Body of pancreas (tissue), 4 donors: ENCODE measurements around the gene THRSP. TPM values are rescaled to one million over a fixed set of nuclear protein-coding genes. Genes with fewer than 3 reads are reported as not detected.

ENCODE experiments used
- ATAC-seq: fragments of 150-250 bp; one replicate; pipeline ENCODE4 v1.9.1; 2016
- DNase-seq, 4 donors: peaks; one replicate each; pipeline ENCODE4 v3.0.0-alpha.2; 2019
- H3K27ac ChIP-seq, 4 donors: fragments of 200-600 bp; sonication (generic); 1 replicate in 3 of 4; 2 replicates in 1 of 4; pipeline versions ENCODE4 v1.5.1 to v1.6.1; 2016 to 2019; ENCODE audit warnings: mild to moderate bottlenecking in 1 of 4, mixed read lengths in 1 of 4, moderate library complexity in 1 of 4
- H3K27me3 ChIP-seq, 2 donors: fragments of 200-600 bp; sonication (generic); one replicate each; pipeline ENCODE4 v1.6.0; 2016; ENCODE audit warnings: mild to moderate bottlenecking in 1 of 2
- H3K36me3 ChIP-seq, 2 donors: fragments of 200-600 bp; sonication (generic); replicated peaks in 1 of 2; 2 replicates each; pipeline ENCODE4 v1.5.1; 2016; ENCODE audit warnings: low read depth in 2 of 2; ENCODE audit not compliant: insufficient read depth in 1 of 2
- H3K4me1 ChIP-seq: fragments of 200-600 bp; sonication (generic); one replicate; pipeline ENCODE4 v1.6.0; 2016
- H3K4me3 ChIP-seq, 2 donors: fragments of 200-600 bp; sonication (generic); 1 replicate in 1 of 2; 2 replicates in 1 of 2; pipeline ENCODE4 v1.5.1; 2016 to 2019
- H3K9me3 ChIP-seq, 3 donors: fragments of 200-600 bp; sonication (generic); 1 replicate in 2 of 3; 2 replicates in 1 of 3; pipeline ENCODE4 v1.5.1; 2016
- CTCF ChIP-seq, 7 experiments: fragments of 450-650 bp in 4 of 7; fragments of 200-600 bp in 3 of 7; sonication (generic) in 3 of 7; IDR thresholded peaks; one replicate each; pipeline ENCODE4 v1.5.1; 2016 to 2019; ENCODE audit warnings: antibody characterized with exemption in 7 of 7
- POLR2A ChIP-seq, 3 donors: fragments of 450-650 bp; IDR thresholded peaks; one replicate each; pipeline ENCODE4 v1.6.1; 2016; ENCODE audit warnings: antibody characterized with exemption in 3 of 3, mild to moderate bottlenecking in 2 of 3
- WGBS, 2 donors: methylation state at CpG; one replicate each; pipeline ENCODE4 v1.1.5; 2017; 5-methylcytosine and 5-hydroxymethylcytosine counted together
- intact Hi-C: fragments of 100-400 bp; cut with DNase I; formaldehyde crosslinking; loops from one replicate; pipeline ENCODE4 v1.15.1; 2023
- total RNA-seq, 2 donors: library from RNA; depleted of rRNA; stranded (reverse); fragments of >200 nt; gene quantifications; one replicate each; pipeline ENCODE4 v1.1.0, GENCODE V29; 2016

THRSP gene
- total RNA-seq, 2 donors from 2014 or later = 6.6 TPM; not detected in 1

GRCh38 chr11:78110351-78110750 is 46.7 kb downstream of the THRSP start:
- TF ChIP-seq POLR2A (IDR thresholded peaks at IDR 0.05) = no peak
- no peak for TF ChIP-seq CTCF (IDR thresholded peaks at IDR 0.05)
- peaks cover 0 to 3% of the 10 kb centered on the region in 2 donors for H3K36me3 ChIP-seq

DNA sequence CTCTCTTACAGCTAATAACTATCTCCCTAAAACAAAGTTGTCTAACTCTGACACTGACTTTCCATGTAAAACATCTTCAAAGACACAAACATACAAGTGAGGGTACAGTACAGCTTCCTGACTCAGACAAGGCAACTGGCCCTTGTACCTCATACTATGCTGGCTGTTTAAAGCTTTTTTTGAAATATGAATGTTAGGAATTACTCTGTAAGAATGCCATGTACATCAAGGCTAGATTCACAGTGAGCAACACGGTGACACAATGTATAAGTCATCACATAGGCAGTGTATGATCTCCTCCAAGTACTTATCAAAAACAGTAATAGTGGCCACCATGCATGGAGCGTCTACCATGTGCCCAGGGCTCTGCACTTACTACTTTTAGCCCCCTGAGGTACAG is 47.2 kb downstream of the THRSP start:
- Histone ChIP-seq H3K36me3 (peaks cover 0 to 3% of the 10 kb centered on the region in 2 donors), H3K4me3 (no peak overlapping the region), H3K27ac (no peak overlapping the region), H3K4me1 (peaks cover 8% of the 10 kb centered on the region), H3K27me3 (no peaks in the 10 kb centered on the region), H3K9me3 (no peaks in the 10 kb centered on the region)
- no peak for ATAC-seq
- intact Hi-C loops = no loop called here
- TF ChIP-seq POLR2A (IDR thresholded peaks at IDR 0.05) (no peak), CTCF (IDR thresholded peaks at IDR 0.05) (no peak)
- 93 to 97% methylated on average over 2 of the region's 2 CpGs for WGBS, 2 donors
- no peak for DNase-seq

More at GRCh38 chr11:78110351-78110750, 46.7 kb downstream of the THRSP start:
- intact Hi-C loops = no loop called here
- peaks cover 8% of the 10 kb centered on the region for H3K4me1 ChIP-seq
- DNase-seq = no peak
- H3K9me3 ChIP-seq = no peaks in the 10 kb centered on the region
- H3K27me3 ChIP-seq = no peaks in the 10 kb centered on the region
- no peak overlapping the region for H3K27ac ChIP-seq
- no peak for ATAC-seq
- H3K4me3 ChIP-seq = no peak overlapping the region
- 90 to 91% methylated on average over 5 of the region's 5 CpGs for WGBS, 2 donors

DNA sequence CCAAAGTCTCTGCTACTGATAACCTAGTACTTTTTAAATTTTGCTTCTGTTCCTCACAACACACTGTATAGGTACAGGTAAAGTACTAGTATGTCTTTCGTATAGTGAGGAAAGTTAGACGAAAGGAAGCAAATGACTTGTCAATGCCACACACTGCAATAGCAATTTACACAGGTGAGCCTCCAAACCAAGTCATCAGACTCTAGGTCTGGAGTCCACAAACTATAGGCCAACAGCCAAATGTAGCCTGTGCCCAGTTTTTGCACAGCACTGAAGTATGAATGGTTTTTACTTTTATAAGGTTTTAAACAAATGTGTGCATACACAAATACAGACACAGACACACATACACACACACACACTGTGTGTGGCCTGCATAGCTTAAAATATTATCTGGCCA is 47.6 kb downstream of the THRSP start:
- no peaks in the 10 kb centered on the region for H3K27me3 ChIP-seq
- peaks cover 8% of the 10 kb centered on the region for H3K4me1 ChIP-seq
- no peak overlapping the region for H3K4me3 ChIP-seq
- ATAC-seq (no peak), DNase-seq (no peak)
- TF ChIP-seq CTCF (IDR thresholded peaks at IDR 0.05) (no peak), POLR2A (IDR thresholded peaks at IDR 0.05) (no peak)
- peaks cover 0 to 3% of the 10 kb centered on the region in 2 donors for H3K36me3 ChIP-seq
- whole genome bisulfite sequencing, 2 donors = 60 to 80% methylated on average over 2 of the region's 2 CpGs
- no peaks in the 10 kb centered on the region for H3K9me3 ChIP-seq
- intact Hi-C loops = no loop called here
- H3K27ac ChIP-seq = no peak overlapping the region

DNA sequence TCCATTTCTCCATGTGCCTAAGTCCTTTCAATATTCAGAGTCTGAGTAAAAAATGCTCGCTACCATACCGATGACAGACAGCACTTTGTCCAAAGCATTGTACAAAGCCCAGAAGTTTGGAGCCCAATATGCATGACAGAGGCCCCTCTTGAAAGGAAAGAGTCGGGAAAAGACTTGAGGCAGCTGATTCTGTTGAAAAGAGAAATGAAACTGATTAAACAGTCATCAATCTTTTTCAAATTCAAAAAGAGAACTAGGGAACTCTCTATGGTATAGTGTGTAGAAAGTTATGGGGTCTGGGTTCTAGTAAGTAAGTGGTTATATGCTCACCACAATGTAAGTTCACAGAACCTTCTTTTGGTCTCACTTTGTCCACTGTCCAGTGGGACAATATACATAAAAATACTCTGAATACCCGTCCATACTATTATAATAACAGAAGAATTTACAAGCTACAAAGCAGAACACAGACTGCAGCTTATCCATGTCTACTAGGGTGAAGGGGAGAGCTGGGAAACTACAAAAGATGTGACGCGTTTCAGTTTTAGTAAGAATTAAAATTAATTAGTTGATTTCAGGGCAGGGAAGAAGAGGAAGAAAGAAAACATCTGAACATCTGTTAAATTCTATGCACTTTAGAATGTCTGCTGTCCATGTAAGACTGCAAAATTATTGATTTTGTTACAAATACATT is 49.1 kb downstream of the THRSP start:
- H3K4me3 ChIP-seq = no peak overlapping the region
- peaks cover 8% of the 10 kb centered on the region for H3K4me1 ChIP-seq
- H3K27ac ChIP-seq = no peak overlapping the region
- no peak for ATAC-seq
- H3K27me3 ChIP-seq = no peaks in the 10 kb centered on the region
- H3K36me3 ChIP-seq = peaks cover 0 to 3% of the 10 kb centered on the region in 2 donors
- intact Hi-C loops = no loop called here
- DNase-seq = no peak
- H3K9me3 ChIP-seq = no peaks in the 10 kb centered on the region
- TF ChIP-seq CTCF (IDR thresholded peaks at IDR 0.05) (no peak), POLR2A (IDR thresholded peaks at IDR 0.05) (no peak)
- 80 to 89% methylated on average over 6 of the region's 6 CpGs for WGBS, 2 donors

Other genes starting within 250 kb of the THRSP start
- gene RSF1, start 243.1 kb upstream of the THRSP start, total RNA-seq = 100 to 1,000 TPM in 1 of 2 donors, 10 to 100 TPM in 1; 18.2 to 129 TPM
- gene AAMDC, start 242.7 kb upstream of the THRSP start, total RNA-seq = 10 to 100 TPM in 1 of 2 donors, 1 to 10 TPM in 1; 6.9 to 25.9 TPM
- 10 to 100 TPM; 22.7 to 30.9 TPM for gene INTS4, start 69.2 kb upstream of the THRSP start, total RNA-seq
- 10 to 100 TPM in 1 of 2 donors, 1 to 10 TPM in 1; 7.6 to 12.2 TPM for gene KCTD14, start 40.6 kb upstream of the THRSP start, total RNA-seq
- gene NDUFC2, start 16.0 kb downstream of the THRSP start, total RNA-seq = 10 to 100 TPM; 53.7 to 62.0 TPM
- 10 to 100 TPM; 25.4 to 30.3 TPM for gene ALG8, start 75.8 kb downstream of the THRSP start, total RNA-seq
- 1 to 10 TPM; 4.6 to 5.4 TPM for gene KCTD21, start 124.8 kb downstream of the THRSP start, total RNA-seq
- 10 to 100 TPM in 1 of 2 donors, 1 to 10 TPM in 1; 8.6 to 11.2 TPM for gene USP35, start 125.1 kb downstream of the THRSP start, total RNA-seq